HG03571 (cell line): ENCODE measurements around the gene ERRFI1.

ENCODE experiments used
- ATAC-seq: cut with Tn5 transposase; IDR thresholded peaks from one replicate; pipeline ENCODE4 v1.9.1; 2021; ENCODE audit not compliant: unreplicated experiment

The ERRFI1 gene

DNA sequence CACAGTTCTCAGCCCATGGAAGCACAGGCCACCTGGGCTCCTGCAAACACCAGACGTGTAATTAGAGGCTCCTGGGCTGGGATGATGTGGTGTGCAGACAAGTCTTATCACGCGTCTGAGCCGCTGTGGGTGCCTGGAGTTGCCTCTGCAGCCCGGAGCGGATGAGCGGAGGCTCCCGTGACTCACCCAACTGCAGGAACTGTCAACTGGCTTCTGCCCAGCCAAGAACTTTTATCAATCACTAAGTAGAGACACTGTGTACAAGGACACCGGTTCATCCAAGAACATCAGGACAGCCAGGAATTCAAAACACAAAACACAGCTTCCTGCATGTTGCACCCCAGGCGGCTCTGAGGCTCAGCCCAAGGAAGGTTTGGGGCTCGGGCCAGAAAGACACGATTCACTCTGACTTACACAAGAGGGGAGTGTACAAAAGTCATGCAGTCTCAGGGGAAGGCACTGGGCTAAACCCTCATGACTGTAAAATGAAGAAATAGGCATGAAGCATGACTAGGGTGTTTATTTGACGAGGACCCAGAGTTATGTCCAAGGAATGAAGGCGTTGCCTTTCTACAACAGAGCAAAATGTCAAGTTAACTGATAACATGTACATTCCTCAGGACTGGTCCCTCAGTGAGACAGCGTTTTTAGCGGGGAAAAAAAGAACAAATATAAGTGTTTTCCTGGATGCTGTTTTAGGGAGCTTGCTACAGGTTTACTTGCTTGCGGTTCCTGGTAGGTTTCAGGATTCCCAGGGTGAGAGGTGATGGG lies 21.1 kb downstream of the ERRFI1 start:
- no peak for ATAC-seq

DNA sequence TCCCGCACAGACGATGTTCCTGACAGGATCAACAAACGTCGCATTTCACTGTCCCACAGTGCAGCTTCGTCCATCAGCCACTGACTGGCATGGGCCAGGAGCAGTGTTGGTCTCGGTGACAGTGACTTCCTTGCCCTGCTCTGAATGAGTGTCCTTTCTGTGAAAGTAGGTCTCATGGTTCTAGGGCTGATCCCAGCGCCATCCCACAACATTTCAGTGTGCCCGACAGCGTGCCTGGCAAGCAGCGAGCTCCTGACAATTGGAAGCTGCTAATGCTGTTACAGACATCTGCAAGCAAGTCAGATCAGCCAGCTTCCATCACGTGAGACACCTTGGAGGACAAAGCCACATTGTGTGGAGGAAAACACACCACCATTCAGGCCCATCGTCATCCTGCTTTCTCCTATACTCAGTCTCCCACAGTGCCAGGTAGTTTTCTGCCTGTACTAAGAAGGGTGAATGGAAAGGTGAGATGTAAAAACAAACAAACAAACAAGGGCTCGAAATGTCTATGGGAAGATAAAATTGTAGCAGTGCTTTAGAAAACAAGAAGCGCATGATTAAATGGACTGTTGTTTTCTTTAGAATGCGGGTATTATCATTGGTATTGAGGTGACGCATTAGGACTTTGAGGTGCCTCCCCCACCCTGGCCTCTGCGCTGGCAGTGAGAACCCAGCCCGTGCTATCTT lies 21.9 kb downstream of the ERRFI1 start:
- ATAC-seq = no peak

DNA sequence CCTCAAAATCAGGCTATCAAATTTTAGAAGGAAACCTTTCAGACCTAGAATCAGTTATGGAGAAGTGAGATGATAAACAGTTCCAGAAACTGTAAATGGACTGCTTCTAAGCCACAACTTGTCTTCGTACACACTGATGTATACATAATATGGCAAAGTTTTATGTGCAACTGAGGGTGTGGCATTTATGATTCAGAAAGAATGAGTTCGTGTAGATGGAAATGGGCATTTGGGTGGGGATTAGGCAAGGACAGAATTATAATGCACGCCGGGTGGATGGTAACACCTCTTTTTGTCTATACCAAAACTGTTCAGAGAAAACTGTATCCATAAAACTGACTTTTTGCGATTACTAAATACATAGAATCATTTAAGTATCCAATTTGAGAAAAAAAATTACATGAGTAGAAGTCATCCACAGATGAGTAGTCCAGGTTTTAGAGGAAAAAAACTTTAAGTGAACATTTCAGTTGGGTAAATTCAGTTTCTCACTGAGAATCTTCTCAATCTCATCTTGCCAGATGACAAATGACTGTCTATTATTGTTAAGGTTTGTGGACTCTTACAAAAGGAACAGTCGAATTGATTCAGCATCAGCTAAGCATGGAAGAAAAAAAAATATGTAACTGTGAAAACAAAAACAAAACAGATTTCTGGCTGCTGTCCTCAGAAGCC lies 22.5 kb downstream of the ERRFI1 start:
- no peak for ATAC-seq

DNA sequence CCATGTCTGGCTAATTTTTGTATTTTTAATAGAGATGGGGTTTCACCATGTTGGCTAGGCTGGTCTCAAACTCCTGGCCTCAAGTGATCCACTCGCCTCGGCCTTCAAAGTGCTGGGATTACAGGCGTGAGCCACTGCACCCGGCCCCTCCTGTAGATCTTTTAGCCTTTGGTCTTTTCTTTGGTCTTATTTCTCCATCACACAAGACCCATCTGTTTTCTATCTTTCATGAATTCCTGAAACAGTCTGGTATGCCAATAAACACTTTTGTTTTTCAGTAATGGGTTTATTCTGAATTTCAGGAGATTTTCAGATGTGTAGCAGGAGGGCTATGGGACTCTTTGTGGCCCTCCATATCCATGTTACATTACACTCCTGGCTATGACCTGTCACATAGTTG lies 23.2 kb downstream of the ERRFI1 start:
- no peak for ATAC-seq

DNA sequence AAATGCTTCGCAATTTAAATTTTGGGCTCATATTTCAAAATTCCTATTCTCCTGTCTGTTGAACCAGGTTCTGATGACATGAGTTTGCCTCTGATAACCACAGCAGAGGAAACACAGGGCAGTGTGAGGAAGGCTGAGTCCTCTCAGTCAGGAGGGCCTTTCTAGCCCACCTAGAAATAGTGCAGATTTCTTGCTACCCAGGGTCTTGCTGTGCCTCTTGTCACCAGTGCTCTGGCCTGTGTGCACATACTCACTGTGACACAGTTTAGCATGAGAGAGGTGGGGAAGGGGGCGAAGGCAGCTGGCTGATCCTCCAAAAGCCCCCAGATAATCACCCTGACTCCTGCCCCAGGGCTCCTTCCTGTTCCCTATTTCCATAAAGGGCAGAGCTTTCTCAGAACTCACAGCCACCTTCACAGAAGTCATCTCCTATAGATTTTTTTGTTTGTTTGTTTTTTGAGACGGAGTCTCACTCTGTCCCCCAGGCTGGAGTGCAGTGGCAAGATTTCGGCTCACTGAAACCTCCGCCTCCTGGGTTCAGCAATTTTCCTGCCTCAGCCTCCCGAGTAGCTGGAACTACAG lies 23.7 kb downstream of the ERRFI1 start:
- no peak for ATAC-seq

DNA sequence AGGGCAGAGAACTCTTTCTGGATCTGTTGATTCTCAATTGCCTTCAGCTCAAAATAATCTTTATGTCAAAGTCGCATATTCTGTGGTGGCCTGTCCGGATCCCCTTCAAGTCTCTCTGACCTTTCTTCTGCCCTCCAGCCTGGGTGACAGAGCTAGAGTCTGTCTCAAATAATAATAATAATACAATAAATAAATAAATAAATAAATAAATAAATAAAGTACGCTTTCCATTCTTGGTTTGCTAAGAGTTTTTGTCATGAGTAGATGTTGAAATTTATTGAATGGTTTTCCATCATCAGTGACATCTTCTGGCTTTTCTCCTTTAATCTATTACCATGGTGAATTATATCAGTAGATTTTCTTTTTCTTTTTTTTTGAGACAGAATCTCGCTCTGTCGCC lies 30.7 kb downstream of the ERRFI1 start:
- ATAC-seq = no peak

DNA sequence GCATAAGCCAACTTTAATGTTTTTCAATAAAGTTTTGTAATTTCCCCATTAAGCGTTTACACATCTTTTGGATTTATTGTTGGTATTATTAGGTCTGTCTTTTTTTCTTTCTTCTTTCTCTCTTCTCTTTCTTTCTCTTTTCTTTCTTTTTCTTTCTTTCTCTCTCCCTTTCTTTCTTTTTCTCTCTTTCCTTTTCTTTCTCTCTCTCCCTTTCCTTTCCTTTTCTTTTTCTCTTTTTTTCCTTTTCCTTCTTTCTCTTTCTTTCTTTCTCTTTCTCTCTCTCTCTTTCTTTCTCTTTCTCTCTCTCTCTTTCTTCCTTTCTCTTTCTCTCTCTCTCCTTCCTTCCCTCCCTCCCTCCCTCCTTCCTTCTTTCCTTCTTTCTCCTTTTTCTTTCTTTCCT lies 31.3 kb downstream of the ERRFI1 start:
- ATAC-seq = no peak

DNA sequence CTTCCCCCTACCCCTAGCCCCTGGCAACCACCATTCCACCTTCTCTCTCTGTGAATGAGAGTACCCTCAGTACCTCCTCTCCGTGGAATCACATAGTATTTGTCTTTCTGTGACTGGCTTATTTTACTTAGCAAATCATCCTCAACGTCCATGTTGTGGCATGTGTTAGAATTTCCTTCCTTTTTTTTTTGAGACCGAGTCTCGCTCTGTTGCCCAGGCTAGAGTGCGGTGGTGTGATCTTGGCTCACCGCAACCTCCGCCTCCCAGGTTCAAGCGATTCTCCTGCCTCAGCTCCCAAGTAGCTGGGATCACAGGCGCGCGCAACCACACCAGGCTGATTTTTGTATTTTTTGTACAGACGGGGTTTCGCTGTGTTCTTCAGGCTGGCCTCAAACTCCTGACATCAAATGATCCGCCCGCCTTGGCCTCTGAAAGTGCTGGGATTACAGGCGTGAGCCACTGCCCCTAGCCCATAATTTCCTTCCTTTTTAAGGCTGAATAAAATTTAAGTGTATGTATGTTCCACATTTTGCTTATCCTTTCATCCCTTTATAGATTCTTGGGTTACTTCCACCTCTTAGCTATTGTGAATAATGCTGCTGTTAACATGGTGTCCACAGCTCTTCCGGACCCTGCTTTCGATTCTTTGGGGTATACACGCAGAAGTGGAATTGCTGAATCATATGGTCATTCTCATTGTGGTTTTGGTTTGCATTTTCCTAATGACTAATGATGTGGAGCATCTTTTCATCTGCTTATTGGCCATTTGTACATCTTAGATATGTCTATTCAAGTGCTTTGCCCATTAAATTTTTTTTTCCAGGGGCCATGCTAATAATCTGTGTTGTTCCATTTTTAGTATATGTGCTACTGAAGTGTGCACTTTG lies 32.3 kb downstream of the ERRFI1 start:
- peak; percentile 79 for ATAC-seq

DNA sequence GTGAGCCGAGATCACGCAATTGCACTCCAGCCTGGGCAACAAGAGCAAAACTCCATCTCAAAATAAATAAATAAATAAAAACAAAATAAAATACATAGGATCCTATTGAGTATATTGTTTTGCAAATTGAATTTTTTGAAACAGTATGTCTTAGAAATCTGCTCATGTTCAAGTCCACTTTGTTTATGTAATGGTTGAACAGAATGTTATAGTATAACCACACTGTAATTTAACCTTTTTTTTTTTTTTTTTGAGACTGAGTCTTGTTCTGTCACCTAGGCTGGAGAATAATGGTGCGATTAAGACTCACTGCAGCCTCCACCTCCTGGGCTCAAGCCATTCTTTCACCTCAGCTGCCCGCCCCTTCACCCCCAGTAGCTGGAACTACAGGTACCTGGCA lies 33.2 kb downstream of the ERRFI1 start:
- ATAC-seq = no peak

DNA sequence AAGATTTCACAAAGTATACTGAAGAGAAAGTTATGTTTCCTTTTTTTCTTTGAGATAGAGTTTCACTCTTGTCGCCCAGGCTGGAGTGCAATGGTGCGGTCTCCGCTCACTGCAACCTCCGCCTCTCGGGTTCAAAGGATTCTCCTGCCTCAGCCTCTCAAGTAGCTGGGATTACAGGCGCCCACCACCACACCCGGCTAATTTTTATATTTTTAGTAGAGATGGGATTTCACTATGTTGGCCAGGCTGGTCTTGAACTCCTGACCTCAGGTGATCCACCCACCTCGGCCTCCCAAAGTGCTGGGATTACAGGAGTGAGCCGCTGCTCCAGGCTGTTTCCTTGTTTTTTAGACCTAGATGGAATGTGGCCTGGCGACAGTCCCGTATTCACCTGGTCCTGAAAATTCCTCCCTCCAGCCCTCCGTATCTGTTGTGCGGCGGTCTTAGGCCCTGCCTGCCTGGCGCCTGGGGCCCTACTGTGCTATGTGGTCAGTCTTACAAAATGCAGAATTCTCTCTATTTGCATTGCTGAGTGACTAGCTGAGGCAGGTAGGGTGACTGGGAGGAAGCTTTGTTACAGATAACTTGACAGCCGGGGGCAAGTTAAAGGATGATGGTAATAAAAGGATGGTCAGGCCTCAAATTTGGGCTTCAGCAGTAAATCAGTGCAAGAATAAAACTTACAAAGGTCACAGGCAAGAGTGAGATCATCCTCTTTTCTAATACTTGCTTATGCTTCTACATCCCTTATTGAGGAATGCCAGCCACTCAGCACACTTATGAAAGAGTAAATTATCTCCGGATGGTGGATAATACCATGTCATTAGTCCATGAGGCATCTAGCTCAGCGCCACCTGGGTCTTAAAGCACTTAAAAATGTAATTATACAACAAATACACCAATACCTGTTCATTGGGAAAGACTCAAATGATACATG lies 34.3 kb downstream of the ERRFI1 start:
- no peak for ATAC-seq

DNA sequence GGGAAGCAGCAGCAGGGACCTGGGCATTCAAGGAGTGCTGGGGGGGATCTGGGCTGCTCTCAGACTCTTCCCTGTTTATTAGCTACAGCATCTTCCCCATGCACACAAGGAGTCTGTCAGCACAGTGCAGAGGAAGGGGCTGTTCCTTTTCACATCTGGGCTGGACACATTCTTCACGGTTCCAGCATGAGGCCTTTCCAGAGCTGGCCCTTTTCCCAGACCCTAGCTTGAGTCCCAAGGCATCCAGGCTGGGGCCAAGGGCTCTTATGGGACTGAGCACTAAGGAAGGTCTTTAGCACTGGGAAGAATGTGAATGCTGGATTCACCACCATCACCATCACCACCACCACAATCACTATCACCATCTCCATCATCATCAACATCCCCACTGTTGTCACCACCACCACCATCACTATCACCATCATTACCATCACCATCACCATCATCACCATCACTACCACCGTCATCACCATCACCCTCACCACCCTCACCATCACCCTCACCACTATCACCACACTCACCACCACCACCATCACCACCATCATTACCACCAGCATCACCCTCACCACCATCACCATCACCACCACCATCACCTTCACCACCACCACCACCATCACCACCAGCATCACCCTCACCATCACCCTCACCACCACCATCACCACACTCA lies 36.2 kb downstream of the ERRFI1 start:
- no peak for ATAC-seq

DNA sequence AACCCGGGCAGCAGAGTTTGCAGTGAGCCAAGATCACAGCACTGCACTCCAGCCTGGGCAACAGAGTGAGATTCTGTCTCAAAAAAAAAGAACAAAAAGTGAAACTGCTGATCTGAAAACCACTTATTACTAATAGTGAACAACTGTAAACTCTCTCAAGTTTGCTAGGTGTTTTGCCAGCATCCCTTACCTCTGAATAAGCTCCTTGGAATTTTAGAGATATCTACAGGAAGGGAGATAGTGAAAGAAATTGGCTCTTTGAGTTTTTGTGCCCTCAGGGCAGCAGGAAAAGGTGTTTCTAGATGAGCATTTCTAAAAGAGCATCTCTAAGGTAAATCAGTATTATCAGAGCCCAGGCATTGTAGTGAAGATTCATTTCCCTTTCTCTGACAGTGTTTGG lies 37.5 kb downstream of the ERRFI1 start:
- ATAC-seq = no peak

DNA sequence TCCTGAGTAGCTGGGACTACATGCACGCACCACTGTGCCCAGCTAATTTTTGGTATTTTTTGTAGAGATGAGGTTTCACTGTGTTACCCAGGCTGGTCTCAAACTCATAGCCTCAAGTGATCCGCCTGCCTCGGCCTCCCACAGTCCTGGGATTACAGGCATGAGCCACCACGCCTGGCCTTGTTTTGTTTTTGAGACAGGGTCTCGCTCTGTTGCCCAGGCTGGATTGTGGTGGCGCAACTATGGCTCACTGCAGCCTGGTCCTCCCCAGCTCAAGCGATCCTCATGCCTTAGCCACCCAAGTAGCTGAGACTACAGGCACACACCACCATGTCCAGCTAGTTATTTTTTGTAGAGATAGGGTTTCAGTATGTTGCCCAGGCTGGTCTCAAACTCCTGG lies 38.6 kb downstream of the ERRFI1 start:
- ATAC-seq = no peak

DNA sequence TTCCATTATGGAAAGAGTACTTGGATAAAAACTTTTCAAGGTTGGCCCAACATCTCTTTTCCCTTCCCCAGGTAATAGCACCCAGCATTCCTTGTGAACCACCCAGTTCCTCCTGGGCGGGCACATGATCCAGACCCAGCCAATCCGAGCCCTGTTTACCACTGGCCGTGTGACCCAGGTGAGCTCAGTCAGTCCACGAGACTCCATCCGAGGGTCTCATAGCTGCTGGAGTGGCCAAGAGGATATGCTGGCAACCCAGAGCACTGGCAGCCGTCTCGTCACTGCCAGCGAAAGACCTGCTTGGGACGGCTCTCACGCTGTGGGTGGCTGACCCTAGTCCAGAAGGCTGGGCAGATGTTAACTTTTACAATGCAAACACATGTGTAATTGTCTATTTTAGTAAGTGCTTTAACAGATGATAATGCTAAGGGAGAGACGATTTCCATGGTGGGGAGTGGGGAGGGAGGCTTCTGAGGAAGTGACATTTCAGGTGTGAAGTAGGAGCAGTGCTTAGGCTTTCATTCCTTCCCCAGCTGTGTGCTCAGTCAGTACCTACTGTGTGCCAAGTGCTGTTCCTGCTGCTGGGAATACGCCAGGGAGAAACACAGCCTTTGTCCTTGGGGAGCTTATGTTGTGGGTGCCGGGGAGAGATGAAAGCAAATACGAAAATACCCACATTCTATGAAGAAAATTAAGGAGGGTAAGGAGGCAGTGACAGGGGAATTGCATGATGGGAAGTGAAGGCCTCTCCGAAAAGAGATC lies 40.1 kb downstream of the ERRFI1 start:
- ATAC-seq = no peak

DNA sequence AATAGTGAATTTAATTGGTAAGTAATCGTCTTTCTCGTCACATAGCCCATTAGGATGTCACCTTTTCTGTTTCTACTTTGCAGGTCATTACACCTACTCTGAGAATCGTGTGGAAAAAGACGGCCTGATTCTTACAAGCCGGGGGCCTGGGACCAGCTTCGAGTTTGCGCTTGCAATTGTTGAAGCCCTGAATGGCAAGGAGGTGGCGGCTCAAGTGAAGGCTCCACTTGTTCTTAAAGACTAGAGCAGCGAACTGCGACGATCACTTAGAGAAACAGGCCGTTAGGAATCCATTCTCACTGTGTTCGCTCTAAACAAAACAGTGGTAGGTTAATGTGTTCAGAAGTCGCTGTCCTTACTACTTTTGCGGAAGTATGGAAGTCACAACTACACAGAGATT lies 41.3 kb downstream of the ERRFI1 start:
- ATAC-seq = no peak

DNA sequence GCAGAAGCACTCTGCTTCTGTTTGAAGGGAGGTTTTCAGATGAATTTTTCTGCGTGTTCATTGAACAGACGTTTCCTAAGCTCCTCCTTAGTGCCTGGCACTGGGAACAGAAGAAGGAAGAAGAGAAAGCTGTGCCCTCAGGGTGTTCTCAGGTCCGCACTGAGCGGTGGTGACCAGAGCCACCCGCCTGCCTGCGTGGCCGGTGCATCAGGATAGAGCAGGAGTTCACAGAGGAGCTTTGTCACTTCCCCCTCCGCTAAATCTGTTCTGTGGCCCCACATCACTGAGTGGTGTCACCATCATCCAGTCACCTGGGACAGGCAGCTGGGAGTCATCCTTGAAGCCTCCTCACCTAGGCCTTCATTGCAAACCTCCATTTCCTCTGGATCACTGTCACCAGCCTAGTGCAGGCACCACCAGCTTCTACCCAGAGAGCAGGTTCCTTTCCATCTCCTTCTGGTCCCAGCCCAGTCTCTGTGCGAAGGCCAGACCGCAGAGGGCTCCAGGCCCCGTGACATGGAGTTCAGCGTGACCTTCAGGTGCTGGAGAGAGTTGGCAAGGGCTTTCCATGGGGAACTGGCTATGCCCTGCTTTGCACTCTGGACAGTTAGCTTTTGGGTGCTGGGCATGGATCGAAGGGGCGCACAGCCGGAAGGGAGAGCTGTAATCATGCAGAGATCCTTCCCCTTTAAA lies 42.9 kb downstream of the ERRFI1 start:
- ATAC-seq = no peak

DNA sequence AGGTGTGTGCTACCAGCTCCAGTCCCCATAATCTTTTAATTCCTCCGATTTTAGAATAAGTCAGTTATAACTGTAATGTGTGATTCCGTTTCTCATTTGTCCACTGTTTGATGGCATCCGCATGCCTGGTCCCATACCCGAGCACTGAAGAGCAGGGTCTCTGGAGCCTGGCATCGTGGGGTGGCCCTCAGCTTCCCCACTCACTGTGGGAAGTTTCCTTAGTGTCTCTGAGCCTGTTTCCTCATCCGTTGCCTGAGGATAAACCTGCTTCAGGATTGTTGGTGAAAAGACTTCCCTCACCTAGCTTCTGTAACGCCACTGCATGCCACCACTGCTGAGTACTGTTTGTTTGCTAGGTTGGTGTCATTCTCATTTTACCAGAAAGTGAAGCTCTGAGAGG lies 45.1 kb downstream of the ERRFI1 start:
- no peak for ATAC-seq
